ENCODE measurements around the gene MCM9.

- TF ChIP-seq CTCF (IDR thresholded peaks at IDR 0.05; ENCODE audit: low read depth, low read length, poor library complexity, severe bottlenecking) (no peak), EZH2phosphoT487 (IDR thresholded peaks at IDR 0.05; ENCODE audit: borderline replicate concordance, low read length) (no peak)
Observed at GRCh38 chr6:118869350-118869749, 65.6 kb downstream of the MCM9 start.
